GM12878 (cell line): ENCODE results near the gene DOK4. TPM values are rescaled to one million over a fixed set of nuclear protein-coding genes. Genes with fewer than 3 reads are reported as not detected.

Experiments used
- ATAC-seq: fragments of 200-7000 bp; cut with Tn5 transposase; 3 replicates; pipeline ENCODE4 v1.9.1; 2020; ENCODE audit warnings: mild to moderate bottlenecking, moderate library complexity
- BruUV-seq: library from RNA; stranded (reverse); fragments of 400-500 nt; replicated peaks from 2 replicates; lab custom pipeline; 2021; lab: Mats Ljungman, UMichigan
- CTCF ChIA-PET: fragments of 300-600 bp; sonication (Branson Sonifier 250); formaldehyde crosslinking; extraction: SDS; loops from one replicate; lab custom pipeline; 2021; ENCODE audit warnings: inconsistent platforms; lab: Yijun Ruan, JAX
- POLR2A ChIA-PET: fragments of 350-600 bp; formaldehyde crosslinking; extraction: SDS; loops from one replicate; lab custom pipeline; 2021; ENCODE audit warnings: inconsistent platforms; lab: Charles Lee
- RAD21 ChIA-PET: fragments of 300-600 bp; sonication (Branson Sonifier 250); formaldehyde crosslinking; loops from one replicate; lab custom pipeline; 2023; ENCODE audit warnings: antibody characterized with exemption; ENCODE audit not compliant: unreplicated experiment; lab: Charles Lee
- SMC1A ChIA-PET: fragments of 300-600 bp; sonication (Branson Sonifier 250); formaldehyde crosslinking; loops from one replicate; lab custom pipeline; 2023; ENCODE audit not compliant: unreplicated experiment, uncharacterized antibody; lab: Charles Lee
- DNase-seq: peaks from one replicate; pipeline ENCODE4 v3.0.0-alpha.2; 2011; ENCODE audit warnings: low read depth, low spot score
- FAIRE-seq: peaks from 3 replicates; lab custom pipeline; 2011; peaks lifted over from hg19 to GRCh38; lab: Jason Lieb, UNC
- H2AFZ ChIP-seq: 2 replicates; pipeline ENCODE4 v1.6.0; 2011; ENCODE audit warnings: low read depth, low read length, control low read depth; ENCODE audit not compliant: control insufficient read depth
- H3K27ac ChIP-seq: 2 replicates; pipeline ENCODE4 v1.5.1; 2011; ENCODE audit warnings: control low read depth; ENCODE audit not compliant: control insufficient read depth, insufficient read depth
- H3K27me3 ChIP-seq, 2 experiments: replicated peaks in 1 of 2; 2 replicates each; pipeline versions ENCODE4 v1.6.0 to v1.6.1; 2011; ENCODE audit warnings: low read length in 1 of 2; ENCODE audit not compliant: control insufficient read depth in 2 of 2, insufficient read depth in 2 of 2
- H3K36me3 ChIP-seq, 2 experiments: 2 replicates each; pipeline ENCODE4 v1.5.1; 2011; ENCODE audit warnings: low read length in 1 of 2; ENCODE audit not compliant: control insufficient read depth in 2 of 2, insufficient read depth in 2 of 2
- H3K4me1 ChIP-seq: 2 replicates; pipeline ENCODE4 v1.6.1; 2011; ENCODE audit warnings: mild to moderate bottlenecking, low read length, moderate library complexity, mixed read lengths; ENCODE audit not compliant: control insufficient read depth, insufficient read depth
- H3K4me2 ChIP-seq: 2 replicates; pipeline ENCODE4 v1.6.0; 2011; ENCODE audit warnings: control low read depth; ENCODE audit not compliant: control insufficient read depth, insufficient read depth
- H3K4me3 ChIP-seq: fragments of 200-600 bp; sonication (generic); 2 replicates; pipeline ENCODE4 v1.5.1; 2016
- H3K79me2 ChIP-seq: 2 replicates; pipeline ENCODE4 v1.6.0; 2011; ENCODE audit warnings: low read length; ENCODE audit not compliant: control insufficient read depth, insufficient read depth
- H3K9ac ChIP-seq: 2 replicates; pipeline ENCODE4 v1.8.0; 2011; ENCODE audit warnings: low read length, control low read depth, mixed read lengths; ENCODE audit not compliant: control insufficient read depth, insufficient read depth
- H3K9me3 ChIP-seq: replicated peaks from 3 replicates; pipeline ENCODE4 v1.5.1; 2011; ENCODE audit warnings: mild to moderate bottlenecking, low read length; ENCODE audit not compliant: control insufficient read depth, insufficient read depth
- H4K20me1 ChIP-seq: 2 replicates; pipeline ENCODE4 v1.6.0; 2011; ENCODE audit not compliant: control insufficient read depth, insufficient read depth
- BCL3 ChIP-seq: IDR thresholded peaks from 2 replicates; pipeline ENCODE4 v1.6.1; 2011; ENCODE audit warnings: borderline replicate concordance, low read depth, mild to moderate bottlenecking, moderate library complexity, low read length; ENCODE audit not compliant: insufficient read depth, poor library complexity, severe bottlenecking
- CBX5 ChIP-seq: sonication (generic); IDR thresholded peaks from 2 replicates; pipeline ENCODE4 v1.6.1; 2016; ENCODE audit warnings: low read depth, moderate library complexity, mild to moderate bottlenecking, inconsistent platforms
- RAD21 ChIP-seq: IDR thresholded peaks from 2 replicates; pipeline ENCODE4 v1.6.1; 2011; ENCODE audit warnings: mild to moderate bottlenecking, low read depth, low read length, moderate library complexity; ENCODE audit not compliant: insufficient read depth
- RCOR1 ChIP-seq: conservative IDR thresholded peaks from 2 replicates; pipeline ENCODE4 v1.6.1; 2012; ENCODE audit warnings: low read depth, low read length, improper control_type of control experiment
- SREBF1 ChIP-seq: IDR thresholded peaks from 2 replicates; pipeline ENCODE4 v1.6.1; 2012; ENCODE audit warnings: mild to moderate bottlenecking, low read length
- STAT1 ChIP-seq: fragments of 450-650 bp; conservative IDR thresholded peaks from 2 replicates; pipeline ENCODE4 v1.6.1; 2014; ENCODE audit warnings: antibody characterized with exemption, mild to moderate bottlenecking
- ZNF592 ChIP-seq: fragments of 450-650 bp; IDR thresholded peaks from 2 replicates; pipeline ENCODE4 v1.6.1; 2017; ENCODE audit warnings: mild to moderate bottlenecking, moderate library complexity
- WGBS: methylation state at CpG from one replicate; pipeline ENCODE4 v1.1.6; 2016; ENCODE audit warnings: low lambda C conversion rate; ENCODE audit not compliant: insufficient replicate concordance, insufficient coverage; ENCODE audit errors: missing lambda C conversion rate; 5-methylcytosine and 5-hydroxymethylcytosine counted together
- in situ Hi-C: fragments of 300-500 bp; cut with MboI; formaldehyde crosslinking; loops from 9 replicates; pipeline ENCODE4 v1.14.3; 2018; ENCODE audit warnings: mixed read lengths
- intact Hi-C: fragments of 100-400 bp; cut with micrococcal nuclease; formaldehyde crosslinking; loops from one replicate; pipeline ENCODE4 v1.14.2; 2022; ENCODE audit not compliant: unreplicated experiment
- polyA plus RNA-seq, 11 experiments: library from polyadenylated mRNA; depleted of rRNA in 4 of 11; unstranded in 6 of 11; stranded (reverse) in 5 of 11; fragments of >200 nt; fragmentation: Nextera tagmentation in 4 of 11; fragmentation: Illumina TruSeq in 1 of 11; extraction: Ambion mirVana in 4 of 11; extraction: Trizol in 1 of 11; gene quantifications; 1 replicate in 1 of 11; 2 replicates in 10 of 11; pipeline versions ENCODE4 v1.2.1 to v1.2.3, GENCODE V29; 2011 to 2016; ENCODE audit warnings: inconsistent platforms in 2 of 11, missing spikeins in 2 of 11, low read depth in 1 of 11
- total RNA-seq, 4 experiments: library from RNA; depleted of rRNA in 3 of 4; stranded (reverse); fragments of >200 nt in 3 of 4; fragmentation: Illumina TruSeq in 1 of 4; extraction: Trizol in 1 of 4; gene quantifications; 2 replicates each; pipeline versions ENCODE4 v1.2.1 to v1.2.3, GENCODE V29; 2013 to 2021
- TF ChIP-seq, protein P1 (sequence below): IDR thresholded peaks from 2 replicates; pipeline ENCODE4 v1.6.1; 2012; ENCODE audit warnings: improper control_type of control experiment, low read depth, low read length; ENCODE audit not compliant: insufficient replicate concordance
- TF ChIP-seq, protein P2 (sequence below): fragments of 150-350 bp; IDR thresholded peaks from 2 replicates; pipeline ENCODE4 v1.6.1; 2016; ENCODE audit warnings: low read depth, low read length

Gene DOK4
- total and polyA plus RNA-seq, 10 of the 15 experiments (the other 5 are each of a cell fraction or from before 2014, with no cell fraction given): 0.20 to 7.0 (median 2.4) TPM; not detected in 1

DNA sequence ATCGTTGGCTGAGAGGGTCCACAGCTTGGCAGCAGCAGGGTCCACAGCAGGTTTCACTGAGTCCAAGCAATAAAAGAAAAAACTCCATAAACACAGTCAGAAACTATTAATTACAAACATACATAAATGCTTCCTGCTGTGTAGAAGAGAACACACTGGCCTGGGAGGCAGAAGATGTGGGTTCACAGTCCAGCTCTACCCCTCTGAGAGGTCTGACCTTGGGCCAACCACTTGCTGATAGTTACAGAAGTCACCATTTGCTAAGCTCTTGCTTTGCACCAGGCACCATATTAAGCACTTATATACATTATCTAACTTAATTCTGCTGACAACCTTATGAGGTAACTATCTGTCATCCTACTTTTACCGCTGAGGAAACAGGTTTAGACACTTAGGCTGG is 53.8 kb downstream of the DOK4 start:
- BruUV-seq: no TSS peak
- ChIA-PET CTCF (interaction anchor here (0.6 to 2.7 kb wide), 6 partner anchors 12 to 88 kb away, joined by 3 to 11 read pairs (median 4); partner anchors contain the start of genes CIAPIN1 and COQ9), RAD21 (no interaction called here), SMC1A (interaction anchor here (1.4 kb wide), 1 partner anchor 9 kb away, joined by 4 read pairs; no protein-coding TSS in a partner anchor), POLR2A (no interaction called here)
- Histone ChIP-seq H3K36me3 (peaks cover 17 to 32% of the 10 kb centered on the region in 2 experiments), H3K4me3 (no peak overlapping the region), H3K9me3 (no peaks in the 10 kb centered on the region), H3K4me1 (no peaks in the 10 kb centered on the region), H3K27me3 (no peaks in the 10 kb centered on the region), H3K4me2 (no peak overlapping the region), H3K79me2 (no peaks in the 10 kb centered on the region), H3K27ac (no peak overlapping the region), H3K9ac (no peak overlapping the region), H2AFZ (no peak overlapping the region), H4K20me1 (no peaks in the 10 kb centered on the region)
- DNase-seq (no peak), ATAC-seq (no peak), FAIRE-seq (no peak)
- in situ Hi-C loops (no loop called here), intact Hi-C loops (no loop called here)
- 97% methylated on average over 2 of the region's 2 CpGs for WGBS
- TF ChIP-seq RAD21 (no peak), CBX5 (no peak), SREBF1 (no peak), STAT1 (no peak), RCOR1 (no peak), BCL3 (no peak), ZNF592 (no peak)
- TF ChIP-seq, protein P1, sequence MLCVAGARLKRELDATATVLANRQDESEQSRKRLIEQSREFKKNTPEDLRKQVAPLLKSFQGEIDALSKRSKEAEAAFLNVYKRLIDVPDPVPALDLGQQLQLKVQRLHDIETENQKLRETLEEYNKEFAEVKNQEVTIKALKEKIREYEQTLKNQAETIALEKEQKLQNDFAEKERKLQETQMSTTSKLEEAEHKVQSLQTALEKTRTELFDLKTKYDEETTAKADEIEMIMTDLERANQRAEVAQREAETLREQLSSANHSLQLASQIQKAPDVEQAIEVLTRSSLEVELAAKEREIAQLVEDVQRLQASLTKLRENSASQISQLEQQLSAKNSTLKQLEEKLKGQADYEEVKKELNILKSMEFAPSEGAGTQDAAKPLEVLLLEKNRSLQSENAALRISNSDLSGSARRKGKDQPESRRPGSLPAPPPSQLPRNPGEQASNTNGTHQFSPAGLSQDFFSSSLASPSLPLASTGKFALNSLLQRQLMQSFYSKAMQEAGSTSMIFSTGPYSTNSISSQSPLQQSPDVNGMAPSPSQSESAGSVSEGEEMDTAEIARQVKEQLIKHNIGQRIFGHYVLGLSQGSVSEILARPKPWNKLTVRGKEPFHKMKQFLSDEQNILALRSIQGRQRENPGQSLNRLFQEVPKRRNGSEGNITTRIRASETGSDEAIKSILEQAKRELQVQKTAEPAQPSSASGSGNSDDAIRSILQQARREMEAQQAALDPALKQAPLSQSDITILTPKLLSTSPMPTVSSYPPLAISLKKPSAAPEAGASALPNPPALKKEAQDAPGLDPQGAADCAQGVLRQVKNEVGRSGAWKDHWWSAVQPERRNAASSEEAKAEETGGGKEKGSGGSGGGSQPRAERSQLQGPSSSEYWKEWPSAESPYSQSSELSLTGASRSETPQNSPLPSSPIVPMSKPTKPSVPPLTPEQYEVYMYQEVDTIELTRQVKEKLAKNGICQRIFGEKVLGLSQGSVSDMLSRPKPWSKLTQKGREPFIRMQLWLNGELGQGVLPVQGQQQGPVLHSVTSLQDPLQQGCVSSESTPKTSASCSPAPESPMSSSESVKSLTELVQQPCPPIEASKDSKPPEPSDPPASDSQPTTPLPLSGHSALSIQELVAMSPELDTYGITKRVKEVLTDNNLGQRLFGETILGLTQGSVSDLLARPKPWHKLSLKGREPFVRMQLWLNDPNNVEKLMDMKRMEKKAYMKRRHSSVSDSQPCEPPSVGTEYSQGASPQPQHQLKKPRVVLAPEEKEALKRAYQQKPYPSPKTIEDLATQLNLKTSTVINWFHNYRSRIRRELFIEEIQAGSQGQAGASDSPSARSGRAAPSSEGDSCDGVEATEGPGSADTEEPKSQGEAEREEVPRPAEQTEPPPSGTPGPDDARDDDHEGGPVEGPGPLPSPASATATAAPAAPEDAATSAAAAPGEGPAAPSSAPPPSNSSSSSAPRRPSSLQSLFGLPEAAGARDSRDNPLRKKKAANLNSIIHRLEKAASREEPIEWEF: no peak
- TF ChIP-seq, protein P2, sequence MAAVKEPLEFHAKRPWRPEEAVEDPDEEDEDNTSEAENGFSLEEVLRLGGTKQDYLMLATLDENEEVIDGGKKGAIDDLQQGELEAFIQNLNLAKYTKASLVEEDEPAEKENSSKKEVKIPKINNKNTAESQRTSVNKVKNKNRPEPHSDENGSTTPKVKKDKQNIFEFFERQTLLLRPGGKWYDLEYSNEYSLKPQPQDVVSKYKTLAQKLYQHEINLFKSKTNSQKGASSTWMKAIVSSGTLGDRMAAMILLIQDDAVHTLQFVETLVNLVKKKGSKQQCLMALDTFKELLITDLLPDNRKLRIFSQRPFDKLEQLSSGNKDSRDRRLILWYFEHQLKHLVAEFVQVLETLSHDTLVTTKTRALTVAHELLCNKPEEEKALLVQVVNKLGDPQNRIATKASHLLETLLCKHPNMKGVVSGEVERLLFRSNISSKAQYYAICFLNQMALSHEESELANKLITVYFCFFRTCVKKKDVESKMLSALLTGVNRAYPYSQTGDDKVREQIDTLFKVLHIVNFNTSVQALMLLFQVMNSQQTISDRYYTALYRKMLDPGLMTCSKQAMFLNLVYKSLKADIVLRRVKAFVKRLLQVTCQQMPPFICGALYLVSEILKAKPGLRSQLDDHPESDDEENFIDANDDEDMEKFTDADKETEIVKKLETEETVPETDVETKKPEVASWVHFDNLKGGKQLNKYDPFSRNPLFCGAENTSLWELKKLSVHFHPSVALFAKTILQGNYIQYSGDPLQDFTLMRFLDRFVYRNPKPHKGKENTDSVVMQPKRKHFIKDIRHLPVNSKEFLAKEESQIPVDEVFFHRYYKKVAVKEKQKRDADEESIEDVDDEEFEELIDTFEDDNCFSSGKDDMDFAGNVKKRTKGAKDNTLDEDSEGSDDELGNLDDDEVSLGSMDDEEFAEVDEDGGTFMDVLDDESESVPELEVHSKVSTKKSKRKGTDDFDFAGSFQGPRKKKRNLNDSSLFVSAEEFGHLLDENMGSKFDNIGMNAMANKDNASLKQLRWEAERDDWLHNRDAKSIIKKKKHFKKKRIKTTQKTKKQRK: no peak
